DND-41 (cell line): ENCODE data around the gene ANKRD35.

Experiments used
- ATAC-seq: fragments of 200-7000 bp; cut with Tn5 transposase; 3 replicates; pipeline ENCODE4 v1.9.1; 2021; ENCODE audit warnings: low read depth; ENCODE audit not compliant: insufficient read depth
- DNase-seq: peaks from one replicate; pipeline ENCODE4 v3.0.0-alpha.2; 2020
- H2AFZ ChIP-seq: 2 replicates; pipeline ENCODE4 v1.6.0; 2012; ENCODE audit warnings: low read depth, low read length
- H3K27ac ChIP-seq: 2 replicates; pipeline ENCODE4 v1.5.1; 2012; ENCODE audit warnings: low read length, inconsistent platforms
- H3K27me3 ChIP-seq: fragments of 200-600 bp; sonication (generic); 2 replicates; pipeline ENCODE4 v1.6.0; 2012; ENCODE audit warnings: low read length, mild to moderate bottlenecking, inconsistent platforms; ENCODE audit not compliant: insufficient read depth, poor library complexity
- H3K36me3 ChIP-seq: 2 replicates; pipeline ENCODE4 v1.5.1; 2012; ENCODE audit warnings: low read length, inconsistent platforms; ENCODE audit not compliant: insufficient read depth
- H3K4me1 ChIP-seq: 2 replicates; pipeline ENCODE4 v1.5.1; 2012; ENCODE audit warnings: mild to moderate bottlenecking, low read length; ENCODE audit not compliant: insufficient read depth
- H3K4me2 ChIP-seq: 2 replicates; pipeline ENCODE4 v1.6.0; 2012; ENCODE audit warnings: mild to moderate bottlenecking, moderate library complexity, low read length, inconsistent platforms; ENCODE audit not compliant: insufficient read depth
- H3K4me3 ChIP-seq, 2 experiments: fragments of 200-600 bp in 1 of 2; shearing (Covaris generic) in 1 of 2; 2 replicates each; pipeline ENCODE4 v1.5.1; 2012 to 2016; ENCODE audit warnings: inconsistent platforms in 2 of 2, low read length in 2 of 2, mild to moderate bottlenecking in 2 of 2, low read depth in 1 of 2, moderate library complexity in 1 of 2
- H3K79me2 ChIP-seq: 2 replicates; pipeline ENCODE4 v1.6.0; 2012; ENCODE audit warnings: low read length, inconsistent platforms; ENCODE audit not compliant: insufficient read depth
- H3K9ac ChIP-seq: 2 replicates; pipeline ENCODE4 v1.6.0; 2012; ENCODE audit warnings: low read depth, mild to moderate bottlenecking, inconsistent platforms, low read length, moderate library complexity
- H3K9me3 ChIP-seq: 2 replicates; pipeline ENCODE4 v1.5.1; 2012; ENCODE audit warnings: low read length, moderate library complexity, mild to moderate bottlenecking, inconsistent platforms; ENCODE audit not compliant: insufficient read depth, severe bottlenecking
- H4K20me1 ChIP-seq: 2 replicates; pipeline ENCODE4 v1.6.0; 2012; ENCODE audit warnings: low read length; ENCODE audit not compliant: insufficient read depth
- EZH2 ChIP-seq: IDR thresholded peaks from 3 replicates; pipeline ENCODE4 v1.6.1; 2012; ENCODE audit warnings: borderline replicate concordance, low read depth, mild to moderate bottlenecking, moderate library complexity, low read length, inconsistent platforms; ENCODE audit not compliant: severe bottlenecking
- TF ChIP-seq, protein P1 (sequence below): IDR thresholded peaks from 2 replicates; pipeline ENCODE4 v1.5.1; 2012; ENCODE audit warnings: borderline replicate concordance, low read length, moderate library complexity, mild to moderate bottlenecking; ENCODE audit not compliant: poor library complexity, severe bottlenecking; ENCODE audit errors: extremely low read depth

Gene ANKRD35

GRCh38 chr1:145891587-145892485, 6.2 kb upstream of the ANKRD35 start:
- Histone ChIP-seq H3K79me2 (no peaks in the 10 kb centered on the region), H3K4me2 (no peak overlapping the region), H3K27me3 (peaks cover 8% of the 10 kb centered on the region), H2AFZ (peak overlapping the region; percentile 44; the same call in 1 of the 2 replicates), H3K36me3 (no peaks in the 10 kb centered on the region), H3K9ac (no peak overlapping the region), H3K4me3 (no peak overlapping the region), H3K9me3 (no peaks in the 10 kb centered on the region), H3K4me1 (no peaks in the 10 kb centered on the region), H4K20me1 (no peaks in the 10 kb centered on the region), H3K27ac (no peak overlapping the region)
- TF ChIP-seq, protein P1, sequence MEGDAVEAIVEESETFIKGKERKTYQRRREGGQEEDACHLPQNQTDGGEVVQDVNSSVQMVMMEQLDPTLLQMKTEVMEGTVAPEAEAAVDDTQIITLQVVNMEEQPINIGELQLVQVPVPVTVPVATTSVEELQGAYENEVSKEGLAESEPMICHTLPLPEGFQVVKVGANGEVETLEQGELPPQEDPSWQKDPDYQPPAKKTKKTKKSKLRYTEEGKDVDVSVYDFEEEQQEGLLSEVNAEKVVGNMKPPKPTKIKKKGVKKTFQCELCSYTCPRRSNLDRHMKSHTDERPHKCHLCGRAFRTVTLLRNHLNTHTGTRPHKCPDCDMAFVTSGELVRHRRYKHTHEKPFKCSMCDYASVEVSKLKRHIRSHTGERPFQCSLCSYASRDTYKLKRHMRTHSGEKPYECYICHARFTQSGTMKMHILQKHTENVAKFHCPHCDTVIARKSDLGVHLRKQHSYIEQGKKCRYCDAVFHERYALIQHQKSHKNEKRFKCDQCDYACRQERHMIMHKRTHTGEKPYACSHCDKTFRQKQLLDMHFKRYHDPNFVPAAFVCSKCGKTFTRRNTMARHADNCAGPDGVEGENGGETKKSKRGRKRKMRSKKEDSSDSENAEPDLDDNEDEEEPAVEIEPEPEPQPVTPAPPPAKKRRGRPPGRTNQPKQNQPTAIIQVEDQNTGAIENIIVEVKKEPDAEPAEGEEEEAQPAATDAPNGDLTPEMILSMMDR: peak; percentile 83
- no peak for TF ChIP-seq EZH2
- DNase-seq: peak; percentile 70
- peak; percentile 92 for ATAC-seq

DNA sequence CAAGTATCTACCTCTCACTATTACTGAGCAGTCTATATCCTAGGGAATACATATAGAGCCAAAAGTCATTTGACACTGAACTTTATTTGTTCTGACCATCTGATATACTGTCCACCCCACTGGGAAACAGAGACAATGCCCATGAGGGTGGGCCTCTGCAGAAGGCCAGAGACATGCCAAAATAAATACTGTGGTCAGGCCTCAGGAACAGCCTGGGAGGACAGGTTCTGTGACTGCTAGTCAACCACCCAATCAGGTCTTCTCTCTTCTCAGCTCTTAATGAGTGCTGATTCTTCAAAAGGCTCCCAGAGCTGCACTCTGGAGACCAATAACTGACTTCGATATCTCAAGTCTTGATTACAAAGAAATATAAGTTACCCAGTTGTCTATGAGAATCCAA, 5.5 kb upstream of the ANKRD35 start:
- TF ChIP-seq, protein P1: no peak
- no peak for TF ChIP-seq EZH2
- no peaks in the 10 kb centered on the region for H3K36me3 ChIP-seq
- H3K9me3 ChIP-seq: no peaks in the 10 kb centered on the region
- ATAC-seq (no peak), DNase-seq (no peak)
- no peak overlapping the region for H3K4me3 ChIP-seq
- H3K9ac ChIP-seq: no peak overlapping the region
- H4K20me1 ChIP-seq: no peaks in the 10 kb centered on the region
- H3K4me1 ChIP-seq: peaks cover 2% of the 10 kb centered on the region
- no peak overlapping the region for H3K4me2 ChIP-seq
- H2AFZ ChIP-seq: no peak overlapping the region
- H3K27me3 ChIP-seq: peaks cover 6% of the 10 kb centered on the region
- H3K79me2 ChIP-seq: no peaks in the 10 kb centered on the region
- H3K27ac ChIP-seq: no peak overlapping the region

- Histone ChIP-seq H3K4me2 (no peak overlapping the region), H2AFZ (no peak overlapping the region)
Measured at GRCh38 chr1:145889722-145890121, 4.1 kb upstream of the ANKRD35 start.

More at GRCh38 chr1:145889722-145890121, 4.1 kb upstream of the ANKRD35 start:
- Histone ChIP-seq H3K27me3 (peaks cover 17% of the 10 kb centered on the region), H3K9me3 (no peaks in the 10 kb centered on the region), H3K36me3 (no peaks in the 10 kb centered on the region), H3K79me2 (no peaks in the 10 kb centered on the region), H3K27ac (no peak overlapping the region), H3K4me1 (peaks cover 14% of the 10 kb centered on the region), H3K9ac (no peak overlapping the region), H3K4me3 (no peak overlapping the region), H4K20me1 (no peaks in the 10 kb centered on the region)
- no peak for TF ChIP-seq EZH2
- TF ChIP-seq, protein P1: no peak
- no peak for DNase-seq
- ATAC-seq: no peak
